Astrocyte (in vitro differentiated cells and primary cell): ENCODE data around the gene NRN1L. TPM values are rescaled to one million over a fixed set of nuclear protein-coding genes. Genes with fewer than 3 reads are reported as not detected.
"Not testable (repeated sequence)": the region's sequence is repeated elsewhere in the genome, so short reads cannot be mapped to it uniquely, and the experiment has no call there.

Source experiments
- DNase-seq: peaks from one replicate; pipeline ENCODE4 v3.0.0-alpha.2; 2010; ENCODE audit warnings: low read depth
- FAIRE-seq: peaks from 2 replicates; lab custom pipeline; 2011; peaks lifted over from hg19 to GRCh38; lab: Jason Lieb, UNC
- H2AFZ ChIP-seq: 2 replicates; pipeline ENCODE4 v1.6.0; 2012; ENCODE audit warnings: low read depth, low read length, inconsistent platforms
- H3K27ac ChIP-seq: 2 replicates; pipeline ENCODE4 v1.5.1; 2011; ENCODE audit warnings: low read depth, low read length, inconsistent platforms
- H3K27me3 ChIP-seq: 2 replicates; pipeline ENCODE4 v1.6.0; 2011; ENCODE audit warnings: low read length, inconsistent platforms; ENCODE audit not compliant: insufficient read depth
- H3K36me3 ChIP-seq: 2 replicates; pipeline ENCODE4 v1.5.1; 2011; ENCODE audit warnings: low read length, inconsistent platforms; ENCODE audit not compliant: insufficient read depth
- H3K4me1 ChIP-seq: 2 replicates; pipeline ENCODE4 v1.5.1; 2011; ENCODE audit warnings: low read length, inconsistent platforms; ENCODE audit not compliant: insufficient read depth
- H3K4me2 ChIP-seq: 2 replicates; pipeline ENCODE4 v1.6.0; 2012; ENCODE audit warnings: low read length, inconsistent platforms
- H3K4me3 ChIP-seq: 2 replicates; pipeline ENCODE4 v1.5.1; 2011; ENCODE audit warnings: low read depth, mild to moderate bottlenecking, low read length, inconsistent platforms; ENCODE audit not compliant: insufficient read depth
- H3K79me2 ChIP-seq: 2 replicates; pipeline ENCODE4 v1.6.0; 2012; ENCODE audit warnings: mild to moderate bottlenecking, low read length, inconsistent platforms; ENCODE audit not compliant: insufficient read depth
- H3K9ac ChIP-seq: 2 replicates; pipeline ENCODE4 v1.6.0; 2012; ENCODE audit warnings: mild to moderate bottlenecking, low read length, inconsistent platforms
- H3K9me3 ChIP-seq: 2 replicates; pipeline ENCODE4 v1.5.1; 2012; ENCODE audit warnings: low read depth, mild to moderate bottlenecking, low read length, inconsistent platforms; ENCODE audit not compliant: insufficient read depth
- H4K20me1 ChIP-seq: 2 replicates; pipeline ENCODE4 v1.6.0; 2012; ENCODE audit warnings: low read length, inconsistent platforms; ENCODE audit not compliant: insufficient read depth
- H3K27ac Mint-ChIP-seq: one replicate; pipeline ENCODE4 v1.8.0; 2021; ENCODE audit warnings: mild to moderate bottlenecking, mixed read lengths; ENCODE audit not compliant: unreplicated experiment
- H3K27me3 Mint-ChIP-seq: one replicate; pipeline ENCODE4 v1.8.0; 2021; ENCODE audit warnings: low read depth, mixed read lengths; ENCODE audit not compliant: unreplicated experiment
- H3K36me3 Mint-ChIP-seq: one replicate; pipeline ENCODE4 v1.8.0; 2021; ENCODE audit warnings: low read depth, mixed read lengths; ENCODE audit not compliant: unreplicated experiment
- H3K4me1 Mint-ChIP-seq: one replicate; pipeline ENCODE4 v1.8.0; 2021; ENCODE audit warnings: low read depth, mixed read lengths; ENCODE audit not compliant: unreplicated experiment
- H3K4me3 Mint-ChIP-seq: one replicate; pipeline ENCODE4 v1.8.0; 2021; ENCODE audit warnings: mild to moderate bottlenecking, moderate library complexity, mixed read lengths; ENCODE audit not compliant: unreplicated experiment
- H3K9me3 Mint-ChIP-seq: one replicate; pipeline ENCODE4 v1.8.0; 2021; ENCODE audit warnings: mild to moderate bottlenecking, mixed read lengths; ENCODE audit not compliant: unreplicated experiment
- CTCF ChIP-seq: IDR thresholded peaks from 2 replicates; pipeline ENCODE4 v1.5.1; 2011; ENCODE audit warnings: low read depth, mild to moderate bottlenecking, inconsistent platforms, low read length, moderate library complexity; ENCODE audit not compliant: insufficient read depth
- EZH2 ChIP-seq: IDR thresholded peaks from 2 replicates; pipeline ENCODE4 v1.6.1; 2012; ENCODE audit warnings: mild to moderate bottlenecking, low read length, inconsistent platforms; ENCODE audit not compliant: insufficient read depth
- total RNA-seq: library from RNA; stranded (reverse); gene quantifications from 2 replicates; pipeline ENCODE4 v1.2.1, GENCODE V29; 2021

Gene NRN1L
- total RNA-seq, 1 donor from 2014 or later, result 0.82 TPM

GRCh38 chr16:67862623-67863583 lies 21.8 kb upstream of the NRN1L start:
- peak overlapping the region; percentile 90 for H3K27ac Mint-ChIP-seq

GRCh38 chr16:67864044-67864443 lies 20.6 kb upstream of the NRN1L start:
- not testable (repeated sequence) for FAIRE-seq
- peaks cover 19% of the 10 kb centered on the region for H3K36me3 Mint-ChIP-seq

More at GRCh38 chr16:67862623-67863583, 21.8 kb upstream of the NRN1L start:
- DNase-seq (peak; percentile 50), FAIRE-seq (peak; percentile 23)
- no peaks in the 10 kb centered on the region for H3K27me3 Mint-ChIP-seq
- no peaks in the 10 kb centered on the region for H3K9me3 ChIP-seq
- H3K4me1 Mint-ChIP-seq, result peaks cover 42% of the 10 kb centered on the region
- no peak overlapping the region for H3K4me3 ChIP-seq
- peak overlapping the region; percentile 27 for H3K4me3 Mint-ChIP-seq
- no peaks in the 10 kb centered on the region for H3K9me3 Mint-ChIP-seq
- H2AFZ ChIP-seq, result no peak overlapping the region
- peak overlapping the region; percentile 80 for H3K4me2 ChIP-seq
- H3K36me3 Mint-ChIP-seq, result peaks cover 22% of the 10 kb centered on the region
- peaks cover 13% of the 10 kb centered on the region for H3K36me3 ChIP-seq
- H4K20me1 ChIP-seq, result peaks cover 92% of the 10 kb centered on the region
- H3K79me2 ChIP-seq, result peaks cover 95% of the 10 kb centered on the region
- peak overlapping the region; percentile 82 for H3K27ac ChIP-seq
- peaks cover 48% of the 10 kb centered on the region for H3K4me1 ChIP-seq
- peak overlapping the region; percentile 60 for H3K9ac ChIP-seq
- no peaks in the 10 kb centered on the region for H3K27me3 ChIP-seq
- TF ChIP-seq CTCF (no peak), EZH2 (no peak)

GRCh38 chr16:67864594-67864993 lies 20.1 kb upstream of the NRN1L start:
- peaks cover 21% of the 10 kb centered on the region for H3K36me3 ChIP-seq
- H3K4me3 ChIP-seq, result no peak overlapping the region
- peaks cover 87% of the 10 kb centered on the region for H4K20me1 ChIP-seq
- Mint-ChIP-seq H3K27me3 (no peaks in the 10 kb centered on the region), H3K4me1 (peaks cover 37% of the 10 kb centered on the region), H3K4me3 (no peak overlapping the region), H3K9me3 (no peaks in the 10 kb centered on the region), H3K36me3 (peaks cover 19% of the 10 kb centered on the region), H3K27ac (peak overlapping the region; percentile 20)
- peaks cover 39% of the 10 kb centered on the region for H3K4me1 ChIP-seq
- H3K27me3 ChIP-seq, result no peaks in the 10 kb centered on the region
- DNase-seq (no peak), FAIRE-seq (no peak)
- H3K79me2 ChIP-seq, result peaks cover 82% of the 10 kb centered on the region
- H3K27ac ChIP-seq, result no peak overlapping the region
- H3K9me3 ChIP-seq, result no peaks in the 10 kb centered on the region
- no peak overlapping the region for H3K9ac ChIP-seq
- no peak for TF ChIP-seq EZH2
- TF ChIP-seq CTCF, result no peak
- no peak overlapping the region for H2AFZ ChIP-seq
- H3K4me2 ChIP-seq, result no peak overlapping the region

More at GRCh38 chr16:67864044-67864443, 20.6 kb upstream of the NRN1L start:
- H3K27me3 Mint-ChIP-seq, H3K27me3 ChIP-seq, DNase-seq, H3K9me3 ChIP-seq, H2AFZ ChIP-seq, H3K9me3 Mint-ChIP-seq, H3K4me2 ChIP-seq, H3K4me3 ChIP-seq, H3K9ac ChIP-seq, H3K4me3 Mint-ChIP-seq: not testable (repeated sequence)
- peaks cover 20% of the 10 kb centered on the region for H3K36me3 ChIP-seq
- H4K20me1 ChIP-seq, result peaks cover 91% of the 10 kb centered on the region
- peaks cover 39% of the 10 kb centered on the region for H3K4me1 ChIP-seq
- Mint-ChIP-seq H3K4me1 (peaks cover 37% of the 10 kb centered on the region), H3K27ac (peak overlapping the region; percentile 90)
- H3K27ac ChIP-seq, result peak overlapping the region; percentile 82
- H3K79me2 ChIP-seq, result peaks cover 88% of the 10 kb centered on the region
